AG04449 (cell line): Measurements from ENCODE around the gene FAM118B.

Experiments used
- CTCF ChIA-PET: fragments of 350-600 bp; formaldehyde crosslinking; extraction: SDS; loops from one replicate; lab custom pipeline; 2021; ENCODE audit warnings: antibody characterized with exemption; lab: Yijun Ruan, JAX
- POLR2A ChIA-PET: fragments of 400-600, 350-600 bp; formaldehyde crosslinking; extraction: SDS; loops from one replicate; lab custom pipeline; 2020; ENCODE audit warnings: antibody characterized with exemption, inconsistent platforms; lab: Yijun Ruan, JAX
- DNase-seq: peaks from one replicate; pipeline ENCODE4 v3.0.0-alpha.2; 2010; ENCODE audit warnings: low read depth, low spot score
- H3K4me3 ChIP-seq: 2 replicates; pipeline ENCODE4 v1.5.1; 2011; ENCODE audit warnings: low read depth, mild to moderate bottlenecking, control low read depth, low read length
- TF ChIP-seq, protein P1 (sequence below): IDR thresholded peaks from one replicate; pipeline ENCODE4 v1.5.1; 2011; ENCODE audit warnings: mild to moderate bottlenecking, moderate library complexity, low read length, control low read depth, inconsistent platforms; ENCODE audit not compliant: insufficient read depth; ENCODE audit errors: missing control alignments

Gene FAM118B

DNA sequence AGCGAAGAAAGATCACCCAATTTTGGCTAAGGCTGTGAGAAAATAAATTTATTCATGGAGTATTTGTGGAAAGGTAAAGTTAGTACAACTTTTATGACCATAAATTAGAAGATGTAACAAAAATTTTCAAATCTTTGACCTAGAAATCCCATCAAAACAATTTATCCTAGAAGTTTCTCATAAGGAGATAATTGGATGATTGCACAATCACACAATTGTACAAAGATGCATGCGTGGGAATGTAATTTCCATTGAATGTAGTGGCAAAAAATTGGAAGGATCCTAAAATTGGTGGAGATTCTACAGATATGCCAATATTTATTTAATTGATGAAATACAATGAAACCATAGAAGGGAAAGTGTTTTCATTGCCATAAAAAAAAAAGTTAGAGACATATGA, 45.6 kb downstream of the FAM118B start:
- TF ChIP-seq, protein P1, sequence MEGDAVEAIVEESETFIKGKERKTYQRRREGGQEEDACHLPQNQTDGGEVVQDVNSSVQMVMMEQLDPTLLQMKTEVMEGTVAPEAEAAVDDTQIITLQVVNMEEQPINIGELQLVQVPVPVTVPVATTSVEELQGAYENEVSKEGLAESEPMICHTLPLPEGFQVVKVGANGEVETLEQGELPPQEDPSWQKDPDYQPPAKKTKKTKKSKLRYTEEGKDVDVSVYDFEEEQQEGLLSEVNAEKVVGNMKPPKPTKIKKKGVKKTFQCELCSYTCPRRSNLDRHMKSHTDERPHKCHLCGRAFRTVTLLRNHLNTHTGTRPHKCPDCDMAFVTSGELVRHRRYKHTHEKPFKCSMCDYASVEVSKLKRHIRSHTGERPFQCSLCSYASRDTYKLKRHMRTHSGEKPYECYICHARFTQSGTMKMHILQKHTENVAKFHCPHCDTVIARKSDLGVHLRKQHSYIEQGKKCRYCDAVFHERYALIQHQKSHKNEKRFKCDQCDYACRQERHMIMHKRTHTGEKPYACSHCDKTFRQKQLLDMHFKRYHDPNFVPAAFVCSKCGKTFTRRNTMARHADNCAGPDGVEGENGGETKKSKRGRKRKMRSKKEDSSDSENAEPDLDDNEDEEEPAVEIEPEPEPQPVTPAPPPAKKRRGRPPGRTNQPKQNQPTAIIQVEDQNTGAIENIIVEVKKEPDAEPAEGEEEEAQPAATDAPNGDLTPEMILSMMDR: no peak
- no peak overlapping the region for H3K4me3 ChIP-seq
- ChIA-PET CTCF (no interaction called here), POLR2A (no interaction called here)
- DNase-seq: no peak

DNA sequence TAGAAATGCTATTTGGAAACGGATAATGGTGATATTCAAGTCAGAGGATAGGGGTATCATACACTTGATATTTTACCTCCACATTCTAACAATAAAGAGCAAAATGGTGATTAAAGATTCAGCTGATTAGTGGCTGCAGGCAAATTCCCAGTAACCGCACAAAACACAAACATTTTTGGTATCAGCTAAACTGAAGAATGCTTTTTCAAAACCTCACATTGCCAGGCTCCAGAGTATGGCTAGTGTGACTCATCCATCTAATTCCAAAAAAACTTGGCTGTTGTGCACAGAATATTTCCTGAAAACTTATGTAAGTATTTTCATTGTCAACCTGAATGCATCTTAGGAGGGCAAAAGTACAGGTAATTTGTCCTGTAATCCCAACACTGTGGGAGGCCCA, 46.2 kb downstream of the FAM118B start:
- DNase-seq: no peak
- ChIA-PET CTCF (interaction anchor here (0.8 kb wide), 1 partner anchor 14 kb away, joined by 3 read pairs; no protein-coding TSS in a partner anchor), POLR2A (no interaction called here)
- TF ChIP-seq, protein P1: no peak
- H3K4me3 ChIP-seq: no peak overlapping the region

DNA sequence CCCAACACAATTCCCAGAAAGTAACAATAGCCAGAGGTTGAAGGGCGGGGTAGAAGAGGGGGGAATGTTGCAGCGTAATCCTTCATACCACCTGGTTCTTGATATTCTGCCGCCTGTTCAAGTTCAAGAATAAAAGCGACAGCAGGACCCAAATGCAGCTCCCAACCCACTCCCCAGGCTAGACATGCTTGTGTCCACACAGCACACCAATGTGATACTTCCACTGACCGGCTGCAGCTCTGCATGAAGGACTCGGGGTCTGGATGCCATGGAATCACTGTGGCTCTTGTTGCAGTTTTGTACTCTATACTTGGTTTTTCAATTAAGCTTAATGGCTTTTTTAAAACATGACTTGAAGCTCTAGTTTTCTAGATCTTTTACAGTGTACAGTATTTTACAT, 50.6 kb downstream of the FAM118B start:
- no peak for DNase-seq
- H3K4me3 ChIP-seq: no peak overlapping the region
- ChIA-PET CTCF (no interaction called here), POLR2A (no interaction called here)
- TF ChIP-seq, protein P1: no peak

DNA sequence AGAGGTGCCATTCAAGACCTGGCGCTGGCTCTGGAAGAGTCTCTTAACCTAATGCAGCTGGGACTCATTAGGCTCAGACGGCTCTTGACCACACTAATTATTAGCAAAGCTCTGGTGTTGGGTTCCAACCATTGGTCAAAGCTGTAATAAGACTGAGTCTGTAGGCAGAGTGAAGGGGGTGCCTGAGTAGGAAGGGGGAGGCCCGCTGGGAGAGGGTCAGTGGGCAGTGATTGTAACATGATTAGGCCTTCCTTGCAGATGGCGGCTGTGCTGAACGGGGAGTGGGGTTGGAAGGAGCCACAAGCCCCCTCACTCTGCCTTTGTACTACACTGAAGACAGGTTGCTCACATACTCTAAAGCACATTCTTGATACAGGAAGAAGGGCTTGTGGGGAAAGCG, 51.9 kb downstream of the FAM118B start:
- TF ChIP-seq, protein P1: no peak
- ChIA-PET POLR2A (no interaction called here), CTCF (no interaction called here)
- H3K4me3 ChIP-seq: no peak overlapping the region
- DNase-seq: no peak

DNA sequence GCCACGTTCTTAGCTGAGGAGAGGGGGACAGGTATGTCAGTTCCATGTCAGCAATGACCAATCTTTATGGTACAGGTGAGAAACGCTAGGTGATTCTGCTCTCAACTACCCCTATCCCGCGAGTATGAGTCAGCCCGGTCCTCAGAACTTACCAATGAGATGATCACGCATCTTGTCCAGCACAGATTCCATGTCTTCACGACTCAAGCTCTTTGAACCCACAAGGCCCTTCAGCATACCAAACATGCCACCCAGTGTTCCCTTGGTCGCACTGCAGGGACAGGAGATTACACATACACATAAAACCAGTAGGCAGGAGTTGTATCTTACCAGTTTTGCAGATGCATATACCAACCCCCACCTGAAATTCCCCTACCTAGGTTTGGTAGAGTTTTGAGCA, 54.2 kb downstream of the FAM118B start:
- ChIA-PET CTCF (no interaction called here), POLR2A (no interaction called here)
- no peak for DNase-seq
- H3K4me3 ChIP-seq: no peak overlapping the region
- TF ChIP-seq, protein P1: no peak

DNA sequence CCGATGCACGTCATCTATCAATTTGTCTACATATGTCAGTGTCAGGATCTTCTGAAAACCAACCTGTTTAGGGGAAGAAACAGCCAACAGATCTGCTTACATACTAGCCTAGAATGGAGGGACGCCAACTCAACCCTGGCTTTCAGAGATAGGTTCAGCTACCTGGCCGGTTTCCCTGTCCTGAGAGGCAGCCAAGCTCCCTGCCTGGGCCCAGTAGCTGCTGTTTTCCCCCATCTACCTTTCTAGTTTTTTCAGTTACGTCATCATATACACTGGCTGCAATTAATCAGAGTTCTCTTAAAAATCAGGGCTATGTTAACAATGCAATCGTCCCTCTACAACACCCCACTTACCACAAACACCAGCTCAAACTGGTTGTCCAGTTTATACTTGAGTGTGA, 56.1 kb downstream of the FAM118B start:
- ChIA-PET CTCF (no interaction called here), POLR2A (no interaction called here)
- peak overlapping the region; percentile 98 for H3K4me3 ChIP-seq
- TF ChIP-seq, protein P1: no peak
- no peak for DNase-seq
